Anterior cingulate cortex (tissue), 58 donors: ENCODE data around the gene SH2D2A.

Experiments
- DNase-seq, 58 donors: peaks; one replicate each; lab custom pipeline; 2025; lab: John Stamatoyannopoulos, UW

The SH2D2A gene

DNA sequence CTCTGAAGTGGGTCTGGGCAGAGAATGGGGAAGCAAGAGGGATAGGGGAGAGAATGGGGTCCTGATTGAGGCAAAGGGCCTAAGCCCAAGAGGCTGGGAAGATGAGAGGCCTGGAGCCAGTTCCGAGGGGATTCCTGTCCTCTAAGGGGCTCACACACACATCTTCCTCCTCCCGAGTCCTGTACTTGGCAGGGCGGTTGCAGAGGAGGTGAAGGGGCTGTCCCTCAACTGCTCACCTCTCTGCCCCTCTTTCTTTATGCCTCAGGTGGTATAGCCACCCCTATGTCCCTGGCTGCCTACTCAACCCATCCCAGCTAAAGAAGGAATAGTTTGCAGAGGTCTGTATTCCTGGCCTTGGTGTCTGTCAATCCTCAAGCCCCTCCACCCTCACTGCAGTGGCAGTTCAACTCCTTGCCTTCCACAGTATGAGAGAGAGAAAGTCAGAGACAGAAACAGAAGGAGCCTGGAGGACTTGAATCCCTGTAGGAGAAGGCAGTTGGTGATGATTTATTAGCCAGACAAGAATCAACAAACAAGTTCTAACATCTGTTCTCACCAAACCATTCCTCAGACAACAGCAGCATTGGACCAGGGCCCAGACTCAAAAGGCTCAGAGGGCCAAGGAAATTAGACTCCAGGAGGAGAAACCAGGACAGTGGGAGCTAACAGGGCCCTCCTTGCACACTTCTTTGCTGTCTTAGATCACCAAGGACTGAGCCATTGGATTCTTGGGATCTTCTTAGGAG lies 10.7 kb downstream of the SH2D2A start:
- DNase-seq: no peak

DNA sequence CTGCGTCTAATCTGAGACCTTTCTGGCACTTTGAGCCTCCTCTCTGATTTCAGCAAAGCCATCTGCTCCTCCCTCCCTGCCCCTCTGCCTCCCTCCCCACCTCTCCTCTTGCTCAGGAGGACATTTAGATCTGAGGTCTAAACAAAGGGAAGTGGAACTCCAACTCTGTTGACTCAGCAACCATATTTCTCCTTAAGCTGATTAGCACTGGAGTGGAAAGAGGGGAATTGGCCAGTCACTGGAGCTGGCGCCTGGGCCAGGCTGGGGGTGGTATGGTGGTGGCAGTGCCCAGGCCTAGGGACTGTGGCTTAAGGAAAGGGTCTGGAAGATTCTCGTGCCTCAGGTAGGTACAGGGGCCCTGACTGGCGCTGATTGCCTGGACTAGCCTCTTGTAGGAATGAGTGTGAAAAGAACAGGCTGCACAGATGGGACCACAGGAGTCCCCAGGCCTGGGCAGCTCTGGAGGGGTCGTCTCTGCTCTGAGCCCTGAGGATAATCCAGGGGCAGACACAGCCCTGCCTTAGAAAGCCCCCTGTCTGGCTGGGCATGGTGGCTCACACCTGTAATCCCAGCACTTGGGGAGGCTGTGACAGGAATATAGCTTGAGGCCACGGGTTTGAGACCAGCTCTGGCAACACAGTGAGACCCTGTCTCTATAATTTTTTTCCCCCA lies 11.9 kb downstream of the SH2D2A start:
- peak in 20 of 58 donors; percentile 4 to 65 (median 18) for DNase-seq

DNA sequence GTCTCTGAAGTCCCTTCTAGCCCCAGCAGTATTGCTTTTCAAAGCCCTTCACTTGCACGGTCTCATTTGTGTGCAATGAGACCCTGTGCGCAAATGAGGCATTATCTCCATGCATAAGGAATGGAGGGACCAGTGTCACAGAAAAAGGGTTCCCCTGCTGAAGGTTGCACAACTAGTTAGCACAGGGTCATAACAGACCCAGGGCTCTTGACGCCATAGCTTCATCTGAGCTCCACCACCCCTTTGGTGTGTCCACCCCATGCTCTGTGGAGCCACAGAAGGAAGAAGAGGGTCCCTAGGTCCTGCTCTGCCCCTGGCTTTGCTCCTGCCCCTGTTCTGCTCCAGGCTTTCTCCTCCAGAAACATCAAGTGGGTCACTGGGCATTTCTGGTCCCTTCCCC lies 12.6 kb downstream of the SH2D2A start:
- no peak for DNase-seq

DNA sequence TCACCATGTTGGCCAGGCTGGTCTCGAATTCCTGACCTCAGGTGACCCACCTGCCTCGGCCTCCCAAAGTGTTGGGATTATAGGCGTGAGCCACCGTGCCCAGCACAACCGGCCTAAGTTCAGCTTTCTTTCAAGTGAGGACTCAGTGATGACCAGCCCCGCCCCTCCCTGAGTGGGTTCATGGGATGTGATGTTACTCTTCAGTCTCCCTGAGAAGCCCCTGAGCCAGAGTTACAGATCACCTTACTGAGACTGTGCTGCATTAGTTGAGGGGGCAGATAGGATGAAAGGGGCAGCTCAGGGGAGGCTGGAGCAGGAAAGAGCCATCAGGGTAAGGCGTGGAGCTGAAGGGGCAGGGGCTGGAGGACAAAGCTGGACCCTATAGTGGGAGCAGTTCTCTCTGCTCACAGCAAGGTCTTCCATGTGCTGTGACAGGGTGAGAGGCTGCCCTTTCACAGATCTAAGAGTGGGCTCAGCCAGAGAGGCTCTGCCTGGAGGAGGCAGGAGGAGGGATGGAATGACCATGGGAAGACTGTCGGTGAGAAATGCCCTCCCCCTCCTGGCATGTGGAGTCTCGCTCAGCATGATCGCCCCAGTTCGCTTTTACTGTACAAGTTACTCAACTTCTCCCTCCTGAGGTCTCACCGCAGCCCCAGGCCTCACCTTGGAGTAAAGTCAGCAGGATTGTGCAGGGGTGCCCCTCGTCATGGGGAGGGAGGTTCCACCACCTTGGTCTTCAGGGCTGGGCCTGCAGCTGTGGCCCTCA lies 13.4 kb downstream of the SH2D2A start:
- DNase-seq: no peak

DNA sequence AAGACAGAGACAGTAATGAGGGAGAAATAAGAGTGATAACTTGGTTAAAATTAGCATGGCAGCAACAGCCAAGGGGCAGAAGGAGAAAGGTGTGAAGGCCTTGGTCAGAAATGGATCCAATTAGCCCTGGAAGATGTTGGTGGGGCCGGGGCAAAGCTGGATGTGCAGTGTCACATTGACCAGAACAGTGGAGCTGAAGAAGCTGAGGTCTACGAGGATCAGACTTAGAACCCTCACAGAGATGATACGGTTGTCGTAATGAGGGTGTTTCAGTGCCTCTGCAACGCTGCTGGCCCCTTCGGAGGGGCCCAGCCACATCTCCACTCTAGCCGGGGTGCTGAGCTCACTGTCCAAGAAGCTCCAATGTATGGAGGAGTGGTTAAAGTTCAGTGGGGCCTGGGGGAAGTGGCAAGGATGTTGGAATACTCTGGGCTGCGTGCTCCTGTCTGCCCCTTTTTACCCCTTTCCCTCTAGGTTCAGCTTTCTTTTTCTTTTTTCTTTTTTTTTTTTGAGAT lies 14.2 kb downstream of the SH2D2A start:
- no peak for DNase-seq

DNA sequence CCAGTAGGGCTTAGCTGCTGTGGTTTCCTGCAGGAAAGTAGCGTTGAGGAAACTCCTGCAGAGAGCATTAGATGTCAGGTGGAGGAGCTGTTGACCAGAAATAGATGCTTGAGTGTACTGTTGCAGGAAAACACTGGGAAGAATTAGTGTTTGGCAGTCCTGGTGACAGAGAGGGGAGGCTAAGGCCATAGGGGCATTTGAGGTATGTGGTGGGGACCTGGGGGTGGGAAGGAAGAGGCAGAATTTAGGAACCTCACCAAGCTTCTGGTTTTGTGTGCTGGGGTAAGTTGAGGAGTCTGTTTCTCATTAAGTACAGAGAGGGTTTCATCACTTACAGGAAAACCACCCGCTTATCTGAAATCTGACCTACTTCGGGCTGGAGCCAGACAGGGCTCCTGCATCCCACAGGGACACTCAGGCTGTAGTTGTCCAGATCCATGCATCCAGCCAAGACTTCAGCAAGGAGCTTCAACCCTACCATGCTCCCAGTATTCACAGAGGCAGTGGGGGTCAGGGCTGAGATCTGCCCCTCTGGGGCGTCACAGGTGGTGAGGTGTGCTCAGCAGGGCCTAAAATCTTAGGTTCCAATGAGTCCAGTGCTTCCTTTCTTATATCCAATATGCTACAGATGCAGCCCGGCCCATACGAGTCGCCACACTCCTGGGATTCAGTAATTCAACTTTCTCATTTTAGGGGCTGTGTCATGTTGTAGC lies 15.1 kb downstream of the SH2D2A start:
- DNase-seq: no peak

DNA sequence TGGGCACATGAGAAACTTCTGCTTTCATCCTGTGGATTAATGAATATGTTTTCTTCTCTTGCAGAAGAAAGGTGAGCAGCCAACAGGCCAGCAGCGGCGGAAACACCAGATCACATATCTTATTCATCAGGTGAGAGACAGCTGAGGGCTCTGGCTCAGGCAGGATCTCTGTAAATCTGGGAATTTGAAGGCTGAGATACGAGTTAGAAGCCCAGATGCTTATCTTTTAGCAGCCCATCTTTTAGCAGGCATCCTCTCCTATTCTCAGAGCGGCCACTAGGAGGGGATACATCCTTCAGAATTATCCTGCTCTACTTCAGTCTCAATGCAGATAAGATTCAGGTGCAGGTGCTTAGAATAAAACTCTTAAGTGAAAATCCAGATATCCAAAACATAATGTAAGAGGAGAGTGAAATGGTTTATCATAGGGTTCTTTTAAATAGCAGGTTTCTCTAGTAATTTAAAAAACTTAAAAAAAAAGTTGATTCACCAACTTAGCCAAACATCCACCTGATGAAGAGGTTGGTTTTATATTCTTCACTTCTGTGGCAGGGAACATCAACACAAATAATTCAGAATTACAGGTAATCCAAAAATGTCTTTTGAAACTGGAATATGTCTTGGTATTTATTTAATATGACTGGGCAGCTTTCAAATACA lies 19.3 kb downstream of the SH2D2A start:
- peak in 23 of 58 donors; percentile 6 to 41 (median 20) for DNase-seq

DNA sequence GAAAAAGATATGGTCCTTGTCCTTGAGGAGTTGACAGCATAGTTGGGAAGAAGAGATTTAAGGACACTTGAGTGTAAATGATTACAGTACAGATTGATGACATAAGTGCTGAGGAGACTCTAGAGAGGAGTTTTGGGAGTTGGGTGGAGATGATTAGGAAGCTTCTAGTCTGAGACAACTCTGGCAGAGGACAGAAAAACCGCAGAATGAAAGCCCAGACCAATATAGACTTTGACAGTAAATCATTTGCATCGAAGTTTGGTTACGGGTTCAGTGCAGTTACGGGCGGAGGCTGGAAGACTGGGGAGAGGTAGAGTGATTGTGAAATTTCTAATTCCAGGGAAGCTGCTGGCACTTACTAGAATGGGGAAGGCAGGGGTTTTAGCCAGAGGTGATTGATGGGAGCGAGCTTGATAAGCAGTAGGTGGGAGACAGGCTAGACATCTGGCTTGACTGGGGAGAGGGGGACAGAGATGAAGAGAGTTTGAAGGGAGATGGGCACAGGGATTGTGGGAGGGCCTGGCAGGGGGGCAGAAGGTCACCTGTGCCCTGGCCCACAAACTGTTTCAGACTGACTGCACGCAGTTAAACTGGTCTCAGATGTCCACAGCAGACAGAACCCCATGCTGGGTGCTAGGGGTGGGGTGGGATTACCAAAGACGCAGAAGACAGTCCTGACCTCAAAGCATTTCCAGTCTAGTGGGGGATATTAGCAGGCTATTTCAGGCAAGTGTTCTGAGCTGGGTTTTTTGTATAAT lies 20.1 kb downstream of the SH2D2A start:
- DNase-seq: no peak

DNA sequence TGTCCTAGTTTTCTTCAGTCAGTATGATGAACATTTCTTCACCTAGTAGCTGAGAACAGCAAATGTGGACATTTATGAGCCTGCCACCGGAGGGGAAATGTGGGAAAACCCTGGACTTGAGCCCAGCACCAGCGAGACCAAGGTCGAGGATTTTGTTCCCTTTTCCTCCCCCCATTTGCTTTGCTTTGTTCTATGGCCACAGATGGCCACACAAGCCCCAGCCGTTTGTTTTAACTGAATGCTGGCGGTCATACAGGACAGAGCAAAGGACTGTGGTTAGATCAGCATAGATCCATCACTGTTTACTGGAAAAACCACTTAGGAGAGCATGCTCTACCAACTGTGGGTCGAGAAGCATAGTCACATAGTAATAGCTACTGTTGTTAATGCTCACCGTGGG lies 20.9 kb downstream of the SH2D2A start:
- DNase-seq: peak in 38 of 58 donors; percentile 14 to 85 (median 47)

DNA sequence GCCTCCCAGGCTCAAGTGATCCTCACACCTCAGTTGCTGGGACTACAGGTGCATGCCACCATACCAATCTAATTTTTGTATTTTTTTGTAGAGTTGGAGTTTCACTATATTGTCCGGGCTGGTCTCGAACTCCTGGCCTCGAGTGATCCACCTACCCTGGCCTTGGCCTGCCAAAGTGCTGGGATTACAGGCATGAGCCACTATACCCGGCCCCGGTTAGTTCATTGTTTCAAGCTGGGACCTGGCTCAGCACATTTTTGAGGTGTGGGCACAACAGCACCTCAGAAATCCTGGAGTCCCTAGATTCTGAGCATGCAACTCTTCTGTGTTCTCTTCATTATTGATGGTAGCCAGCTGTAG lies 21.3 kb downstream of the SH2D2A start:
- DNase-seq: peak in 3 of 58 donors; percentile 47 to 56 (median 48)

DNA sequence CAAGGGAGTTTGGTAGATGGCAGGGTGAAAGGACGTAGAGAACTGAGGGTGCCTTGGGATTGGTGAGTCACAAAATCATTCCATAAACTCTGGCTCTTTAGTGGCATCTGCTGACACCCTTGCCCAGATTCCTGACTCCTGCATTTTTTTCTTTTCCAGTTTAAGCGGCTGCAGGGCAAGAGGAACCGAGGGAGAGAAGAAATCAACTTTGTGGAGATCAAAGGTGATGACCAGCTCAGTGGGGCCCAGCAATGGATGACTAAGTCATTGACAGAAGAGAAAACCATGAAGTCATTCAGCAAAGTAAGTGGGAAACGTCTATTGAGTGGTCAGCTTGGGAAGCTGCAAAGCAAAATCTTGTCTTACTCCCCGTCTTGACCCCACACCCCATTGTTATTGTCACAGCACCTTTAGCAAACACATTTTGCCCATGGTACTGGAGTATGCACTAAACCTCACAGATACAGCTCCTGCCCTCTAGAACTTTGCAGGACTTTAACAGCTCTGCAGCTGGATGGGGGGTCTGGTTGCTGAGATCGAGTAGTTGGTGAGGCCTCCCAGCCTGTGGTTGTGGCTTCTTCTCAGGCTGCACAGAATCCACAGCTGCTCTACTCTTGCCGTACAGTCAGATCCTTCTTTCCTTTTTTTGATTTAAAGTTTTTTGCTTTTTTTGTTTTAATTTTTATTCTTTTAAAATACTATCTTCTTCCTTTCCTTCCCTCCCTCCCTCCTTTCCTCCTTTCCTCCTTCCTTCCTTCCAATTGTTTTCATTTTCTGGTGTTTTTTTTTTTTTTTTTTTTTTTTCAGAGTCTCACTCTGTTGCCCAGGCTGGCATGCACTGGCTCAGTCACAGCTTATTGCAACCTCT lies 21.9 kb downstream of the SH2D2A start:
- DNase-seq: no peak

DNA sequence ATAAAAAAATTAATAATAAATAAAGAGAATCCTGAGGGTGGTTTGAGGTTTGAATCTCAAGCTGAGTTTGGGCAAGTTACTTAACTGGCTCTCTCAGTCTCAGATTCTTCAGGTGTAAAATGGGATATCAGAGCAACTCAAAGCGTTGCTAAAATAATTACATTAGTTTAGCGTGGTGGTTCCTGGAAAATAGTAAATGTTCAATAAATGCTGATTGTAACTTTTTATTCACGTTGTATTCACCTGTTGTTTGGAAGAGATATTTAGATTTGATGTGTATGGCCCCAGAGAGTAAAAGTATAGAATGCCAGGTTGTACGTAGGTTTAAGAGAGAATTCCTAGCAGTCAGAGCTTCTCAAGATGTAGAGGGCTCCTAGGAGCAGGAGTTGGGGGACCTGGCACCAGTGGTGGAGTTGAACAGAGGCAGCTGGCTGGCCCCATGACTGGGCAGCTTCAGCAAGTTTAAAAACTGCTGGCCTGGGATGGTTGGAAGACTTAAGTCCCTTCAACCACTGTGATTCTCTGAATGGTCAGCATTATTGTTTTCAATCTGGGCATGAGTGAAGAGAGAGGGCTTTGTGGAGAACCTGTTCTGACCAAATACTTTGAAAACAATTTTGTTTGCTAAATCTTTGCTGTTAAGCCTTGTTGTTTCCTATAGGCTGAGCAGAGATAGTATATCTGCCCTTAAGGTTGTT lies 26.9 kb downstream of the SH2D2A start:
- DNase-seq: no peak

DNA sequence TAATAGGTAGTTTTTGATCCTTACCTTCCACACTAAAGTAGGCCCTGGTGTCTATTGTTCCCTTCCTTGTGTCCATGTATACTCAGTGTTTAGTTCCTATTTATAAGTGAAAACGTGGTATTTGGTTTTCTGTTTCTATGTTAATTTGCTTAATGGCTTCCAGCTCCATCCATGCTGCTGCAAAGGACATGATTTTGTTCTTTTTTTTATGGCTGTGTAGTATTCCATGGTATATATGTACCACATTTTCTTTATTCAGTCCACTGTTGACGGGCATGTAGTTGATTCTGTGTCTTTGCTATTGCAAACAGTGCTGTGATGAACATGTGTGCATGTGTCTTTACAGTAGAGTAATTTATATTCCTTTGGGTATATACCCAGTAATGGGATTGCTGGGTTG lies 28.5 kb downstream of the SH2D2A start:
- DNase-seq: no peak

DNA sequence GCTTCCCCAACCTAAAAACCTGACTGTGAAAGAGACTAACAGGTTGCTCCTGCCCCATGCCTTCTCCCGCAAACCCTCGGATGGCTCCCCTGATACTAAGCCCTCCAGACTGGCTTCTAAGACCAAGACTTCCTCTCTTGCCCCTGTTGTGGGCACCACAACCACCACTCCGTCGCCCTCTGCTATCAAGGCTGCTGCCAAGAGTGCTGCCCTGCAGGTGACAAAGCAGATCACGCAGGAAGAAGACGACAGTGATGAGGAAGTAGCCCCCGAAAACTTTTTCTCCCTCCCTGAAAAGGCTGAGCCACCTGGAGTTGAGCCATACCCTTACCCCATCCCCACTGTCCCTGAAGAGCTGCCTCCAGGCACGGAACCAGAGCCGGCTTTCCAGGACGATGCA lies 30.0 kb downstream of the SH2D2A start:
- no peak for DNase-seq

DNA sequence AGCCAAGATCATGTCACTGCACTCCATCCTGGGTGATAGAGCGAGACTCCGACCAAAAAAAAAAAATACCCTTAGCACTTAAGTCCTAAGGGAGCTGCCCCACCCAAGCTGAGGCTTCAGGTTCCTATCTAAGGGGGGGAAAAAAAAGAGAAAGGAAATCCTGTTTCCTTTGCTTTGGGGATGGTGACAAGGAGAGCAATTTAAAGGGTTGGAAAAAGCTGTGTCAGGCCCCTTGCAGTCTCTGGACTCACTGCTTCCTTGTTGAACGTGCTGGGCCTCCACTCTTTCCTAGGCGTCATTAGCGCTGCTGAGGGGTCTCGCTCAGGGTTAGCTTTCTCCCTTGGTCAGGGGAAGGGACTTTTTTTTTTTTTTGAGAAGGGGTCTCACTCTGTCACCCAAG lies 31.2 kb downstream of the SH2D2A start:
- DNase-seq: no peak

DNA sequence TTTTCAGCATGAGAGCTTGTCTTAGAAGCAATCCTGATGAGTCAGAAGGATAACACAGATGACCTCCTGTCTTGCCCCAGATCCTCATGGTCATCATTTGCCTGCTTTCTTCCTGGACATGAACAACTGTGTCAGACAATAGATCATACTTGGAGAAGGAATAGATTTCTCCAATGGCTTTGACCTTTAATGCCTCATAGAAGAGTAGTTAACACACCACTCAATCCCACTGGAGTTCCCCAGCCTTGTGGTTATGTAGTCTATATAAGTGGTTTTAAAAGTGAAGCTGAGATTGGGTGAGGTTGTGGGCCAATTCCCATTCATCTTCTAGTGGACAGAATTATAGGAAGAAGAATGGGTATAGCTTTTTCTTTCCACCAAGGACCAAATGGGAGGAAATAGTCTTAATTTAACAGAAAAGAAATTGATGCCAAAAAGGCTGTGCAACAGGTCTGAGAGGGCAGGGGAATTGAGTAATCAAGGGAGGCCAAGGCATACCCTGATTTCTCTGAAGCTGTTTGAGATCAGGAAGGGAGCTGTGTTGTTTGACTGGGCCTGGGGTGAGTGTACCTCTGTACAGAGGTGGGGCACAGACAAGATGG lies 35.0 kb downstream of the SH2D2A start:
- no peak for DNase-seq

DNA sequence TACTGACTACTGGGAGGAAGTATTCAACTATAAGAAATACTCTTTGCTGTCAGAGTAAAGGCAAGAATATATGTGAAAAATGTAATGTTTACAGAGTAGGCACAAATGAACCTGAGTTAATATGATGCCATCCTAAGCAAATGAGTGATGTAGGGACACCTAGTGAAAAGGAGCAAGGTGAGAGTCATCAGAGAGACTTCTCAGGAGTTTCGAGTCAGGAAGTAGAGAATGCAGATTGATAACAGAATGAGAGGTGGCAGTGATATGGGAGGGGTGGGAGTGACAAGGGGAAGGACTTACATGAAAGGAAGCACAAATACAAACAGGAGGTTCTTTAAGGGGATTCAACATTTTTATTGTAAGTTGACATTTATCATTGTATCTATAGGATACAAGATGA lies 39.1 kb downstream of the SH2D2A start:
- no peak for DNase-seq
